ENCODE measurements around the gene LRIG3. TPM values are rescaled to one million over a fixed set of nuclear protein-coding genes. Genes with fewer than 3 reads are reported as not detected.
"Not testable (repeated sequence)": the region's sequence is repeated elsewhere in the genome, so short reads cannot be mapped to it uniquely, and the experiment has no call there.

The LRIG3 gene
- total RNA-seq, 2 donors from 2014 or later, result 25.2 to 31.7 TPM

DNA sequence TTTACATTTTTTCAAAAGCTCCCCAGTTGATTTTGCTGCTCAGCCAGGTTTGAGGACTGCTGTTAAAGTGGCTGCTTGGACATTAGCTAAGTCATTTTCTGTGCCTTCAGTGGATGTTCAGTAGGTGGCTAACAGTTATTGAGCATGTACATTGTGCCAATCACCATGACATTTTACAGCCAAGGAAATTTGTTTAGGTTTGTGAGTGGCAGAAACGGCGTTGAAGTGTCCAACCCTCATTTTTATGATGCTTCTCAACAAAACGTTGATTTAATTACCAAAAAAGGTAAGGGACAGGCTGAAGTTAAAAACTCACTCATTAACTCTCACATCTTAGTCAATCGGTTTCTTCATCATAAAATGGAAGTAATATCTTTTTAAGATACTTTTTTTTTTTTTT lies 37.0 kb upstream of the LRIG3 start:
- Histone ChIP-seq H3K4me3 (no peak overlapping the region), H3K27me3 (replicated peaks; ENCODE audit: insufficient read depth) (no peaks in the 10 kb centered on the region), H3K36me3 (no peaks in the 10 kb centered on the region), H3K27ac (no peak overlapping the region), H3K9me3 (no peaks in the 10 kb centered on the region), H3K4me1 (replicated peaks) (no peaks in the 10 kb centered on the region)
- no peak for DNase-seq (ENCODE audit: low spot score)
- WGBS, result 57% methylated on average over 4 of the region's 4 CpGs
- TF ChIP-seq, protein P1, sequence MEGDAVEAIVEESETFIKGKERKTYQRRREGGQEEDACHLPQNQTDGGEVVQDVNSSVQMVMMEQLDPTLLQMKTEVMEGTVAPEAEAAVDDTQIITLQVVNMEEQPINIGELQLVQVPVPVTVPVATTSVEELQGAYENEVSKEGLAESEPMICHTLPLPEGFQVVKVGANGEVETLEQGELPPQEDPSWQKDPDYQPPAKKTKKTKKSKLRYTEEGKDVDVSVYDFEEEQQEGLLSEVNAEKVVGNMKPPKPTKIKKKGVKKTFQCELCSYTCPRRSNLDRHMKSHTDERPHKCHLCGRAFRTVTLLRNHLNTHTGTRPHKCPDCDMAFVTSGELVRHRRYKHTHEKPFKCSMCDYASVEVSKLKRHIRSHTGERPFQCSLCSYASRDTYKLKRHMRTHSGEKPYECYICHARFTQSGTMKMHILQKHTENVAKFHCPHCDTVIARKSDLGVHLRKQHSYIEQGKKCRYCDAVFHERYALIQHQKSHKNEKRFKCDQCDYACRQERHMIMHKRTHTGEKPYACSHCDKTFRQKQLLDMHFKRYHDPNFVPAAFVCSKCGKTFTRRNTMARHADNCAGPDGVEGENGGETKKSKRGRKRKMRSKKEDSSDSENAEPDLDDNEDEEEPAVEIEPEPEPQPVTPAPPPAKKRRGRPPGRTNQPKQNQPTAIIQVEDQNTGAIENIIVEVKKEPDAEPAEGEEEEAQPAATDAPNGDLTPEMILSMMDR (IDR thresholded peaks at IDR 0.05), result no peak
- TF ChIP-seq POLR2A (IDR thresholded peaks at IDR 0.05), result no peak
- TF ChIP-seq POLR2AphosphoS5 (IDR thresholded peaks at IDR 0.05), result no peak
- intact Hi-C loops (cut with DNase I), result no loop called here

DNA sequence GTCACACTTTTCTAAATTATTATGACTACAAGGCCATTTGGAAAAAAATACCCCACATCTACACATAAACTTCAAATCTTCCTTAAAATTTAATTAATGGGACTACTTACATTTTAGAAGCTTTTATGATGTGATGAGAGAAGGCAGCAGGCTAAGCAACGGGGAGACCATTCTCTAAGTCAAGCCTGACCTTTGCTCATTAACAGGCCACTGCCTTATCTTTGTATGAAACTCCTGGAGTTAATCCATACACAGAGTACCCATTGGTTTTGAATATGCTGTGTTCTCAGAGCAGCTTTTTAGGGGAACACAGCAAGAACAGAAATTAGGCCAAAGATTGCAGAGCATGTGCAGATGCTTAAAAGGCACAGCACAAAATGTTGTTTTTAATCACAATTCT lies 35.5 kb upstream of the LRIG3 start:
- intact Hi-C loops (cut with DNase I), result no loop called here
- Histone ChIP-seq H3K4me3 (no peak overlapping the region), H3K27ac (no peak overlapping the region), H3K4me1 (replicated peaks) (no peaks in the 10 kb centered on the region), H3K36me3 (no peaks in the 10 kb centered on the region), H3K27me3 (replicated peaks; ENCODE audit: insufficient read depth) (no peaks in the 10 kb centered on the region), H3K9me3 (no peaks in the 10 kb centered on the region)
- TF ChIP-seq, protein P1 (IDR thresholded peaks at IDR 0.05), result no peak
- TF ChIP-seq POLR2AphosphoS5 (IDR thresholded peaks at IDR 0.05) (no peak), POLR2A (IDR thresholded peaks at IDR 0.05) (no peak)
- 57% methylated on average over 1 of the region's 1 CpG for WGBS
- DNase-seq (ENCODE audit: low spot score), result no peak

DNA sequence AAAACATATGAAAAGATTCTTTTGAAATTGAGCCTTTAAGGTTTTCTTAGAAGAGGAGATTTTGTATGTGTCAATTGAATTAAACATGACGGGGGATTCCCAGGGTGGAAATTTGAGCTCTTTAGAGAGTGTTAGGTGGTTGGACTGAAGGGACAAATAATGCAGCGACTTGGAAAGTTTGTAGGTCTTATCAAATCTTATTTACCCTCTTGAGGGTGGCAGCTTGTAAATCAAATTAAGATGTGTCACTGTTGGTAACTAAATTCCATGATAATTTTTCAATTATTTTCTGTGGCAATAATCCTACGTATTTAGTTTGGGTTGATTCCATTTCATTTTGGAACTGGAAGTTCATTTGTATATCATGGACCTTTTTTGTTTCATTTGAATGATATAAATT lies 33.7 kb upstream of the LRIG3 start:
- no peak for TF ChIP-seq POLR2A (IDR thresholded peaks at IDR 0.05)
- TF ChIP-seq, protein P1 (IDR thresholded peaks at IDR 0.05), result no peak
- TF ChIP-seq POLR2AphosphoS5 (IDR thresholded peaks at IDR 0.05), result no peak
- 61% methylated on average over 3 of the region's 3 CpGs for WGBS
- Histone ChIP-seq H3K27me3 (replicated peaks; ENCODE audit: insufficient read depth) (no peaks in the 10 kb centered on the region), H3K27ac (no peak overlapping the region), H3K4me1 (replicated peaks) (no peaks in the 10 kb centered on the region), H3K4me3 (no peak overlapping the region), H3K36me3 (no peaks in the 10 kb centered on the region), H3K9me3 (no peaks in the 10 kb centered on the region)
- intact Hi-C loops (cut with DNase I), result no loop called here
- DNase-seq (ENCODE audit: low spot score), result no peak

DNA sequence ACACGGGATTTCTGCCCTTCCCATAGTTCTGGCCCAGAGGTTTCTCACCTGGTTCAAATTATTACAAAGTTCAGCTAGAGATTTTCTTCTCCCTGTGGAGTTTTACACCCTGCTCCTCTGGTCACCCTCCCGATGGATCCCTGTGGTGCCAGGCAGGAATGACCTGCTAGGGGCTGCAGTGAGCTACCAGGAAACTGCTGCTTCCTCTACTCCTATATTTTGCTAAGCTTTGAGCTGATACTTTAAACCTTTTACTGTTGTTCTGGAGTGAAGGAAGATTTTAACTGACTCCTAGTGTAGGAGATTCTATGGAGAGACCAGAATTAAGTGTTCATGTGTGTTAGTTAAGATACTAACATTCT lies 30.4 kb upstream of the LRIG3 start:
- no peak overlapping the region for H3K27ac ChIP-seq
- WGBS, result 77% methylated on average over 2 of the region's 2 CpGs
- H3K4me1 ChIP-seq (replicated peaks), result no peaks in the 10 kb centered on the region
- intact Hi-C loops (cut with DNase I), result no loop called here
- no peaks in the 10 kb centered on the region for H3K9me3 ChIP-seq
- TF ChIP-seq, protein P1 (IDR thresholded peaks at IDR 0.05), result no peak
- TF ChIP-seq POLR2A (IDR thresholded peaks at IDR 0.05) (no peak), POLR2AphosphoS5 (IDR thresholded peaks at IDR 0.05) (no peak)
- no peak for DNase-seq (ENCODE audit: low spot score)
- H3K4me3 ChIP-seq, result no peak overlapping the region
- no peaks in the 10 kb centered on the region for H3K36me3 ChIP-seq
- no peaks in the 10 kb centered on the region for H3K27me3 ChIP-seq (replicated peaks; ENCODE audit: insufficient read depth)

DNA sequence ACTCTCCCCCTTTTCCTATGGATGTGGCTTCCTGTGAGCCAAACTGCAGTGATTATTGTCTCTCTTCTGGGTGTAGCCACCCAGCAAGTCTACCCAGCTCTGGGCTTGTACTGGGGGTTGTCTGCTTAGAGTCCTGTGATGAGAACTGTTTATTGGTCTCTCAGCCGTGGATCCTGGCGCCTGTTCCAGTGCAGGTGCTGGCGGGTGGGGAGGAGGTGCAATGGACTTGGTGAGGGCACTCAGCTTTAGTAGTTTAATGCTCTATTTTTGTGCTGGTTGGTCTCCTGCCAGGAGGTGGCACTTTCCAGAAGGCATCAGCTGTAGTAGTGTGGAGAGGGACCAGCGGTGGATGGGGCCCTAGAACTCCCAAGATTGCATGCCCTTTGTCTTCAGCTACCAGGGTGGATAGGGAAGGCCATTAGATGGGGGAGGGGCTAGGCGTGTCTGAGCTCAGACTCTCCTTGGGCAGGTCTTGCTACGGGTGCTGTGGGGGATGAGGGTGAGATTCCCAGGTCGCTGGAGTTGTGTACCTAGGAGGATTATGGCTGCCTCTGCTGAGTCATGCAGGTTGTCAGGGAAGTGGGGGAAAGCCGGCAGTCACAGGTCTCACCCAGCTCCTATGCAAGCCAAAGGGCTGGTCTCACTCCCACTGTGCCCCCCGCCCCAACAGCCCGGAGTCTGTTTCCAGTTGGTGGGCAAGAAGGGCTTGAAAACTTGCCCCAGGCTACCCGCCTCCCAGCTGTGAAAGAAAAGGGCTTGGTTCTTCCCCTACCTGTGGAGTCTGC lies 29.8 kb upstream of the LRIG3 start:
- H3K4me3 ChIP-seq; DNase-seq (ENCODE audit: low spot score); H3K9me3 ChIP-seq; H3K36me3 ChIP-seq; intact Hi-C loops (cut with DNase I); H3K27me3 ChIP-seq (replicated peaks; ENCODE audit: insufficient read depth); H3K4me1 ChIP-seq (replicated peaks); H3K27ac ChIP-seq: not testable (repeated sequence)
- WGBS, result 73% methylated on average over 11 of the region's 11 CpGs

Measured in prostate gland (tissue), 2 donors.